ENCODE measurements around the gene ERICH4.

DNA sequence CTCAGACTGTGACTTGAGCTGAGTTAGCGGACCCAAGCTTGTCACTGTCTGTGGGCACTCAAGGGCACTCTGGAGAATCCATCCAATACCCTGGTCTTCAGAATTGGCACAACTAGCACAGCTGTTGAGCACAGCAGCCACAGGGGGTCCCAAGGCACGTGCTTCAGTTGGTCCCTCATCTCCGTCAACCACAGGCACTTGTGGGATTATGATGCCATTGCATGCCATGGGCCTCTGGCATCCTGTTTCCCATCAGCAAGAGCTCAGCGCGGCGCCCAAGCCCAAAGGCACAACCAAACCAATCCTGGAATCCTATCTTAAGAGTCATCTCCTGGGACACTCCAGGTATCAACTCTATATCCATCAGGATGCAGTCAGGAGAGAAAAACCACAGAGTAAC, 12.0 kb upstream of the ERICH4 start:
- TF ChIP-seq, protein P1, sequence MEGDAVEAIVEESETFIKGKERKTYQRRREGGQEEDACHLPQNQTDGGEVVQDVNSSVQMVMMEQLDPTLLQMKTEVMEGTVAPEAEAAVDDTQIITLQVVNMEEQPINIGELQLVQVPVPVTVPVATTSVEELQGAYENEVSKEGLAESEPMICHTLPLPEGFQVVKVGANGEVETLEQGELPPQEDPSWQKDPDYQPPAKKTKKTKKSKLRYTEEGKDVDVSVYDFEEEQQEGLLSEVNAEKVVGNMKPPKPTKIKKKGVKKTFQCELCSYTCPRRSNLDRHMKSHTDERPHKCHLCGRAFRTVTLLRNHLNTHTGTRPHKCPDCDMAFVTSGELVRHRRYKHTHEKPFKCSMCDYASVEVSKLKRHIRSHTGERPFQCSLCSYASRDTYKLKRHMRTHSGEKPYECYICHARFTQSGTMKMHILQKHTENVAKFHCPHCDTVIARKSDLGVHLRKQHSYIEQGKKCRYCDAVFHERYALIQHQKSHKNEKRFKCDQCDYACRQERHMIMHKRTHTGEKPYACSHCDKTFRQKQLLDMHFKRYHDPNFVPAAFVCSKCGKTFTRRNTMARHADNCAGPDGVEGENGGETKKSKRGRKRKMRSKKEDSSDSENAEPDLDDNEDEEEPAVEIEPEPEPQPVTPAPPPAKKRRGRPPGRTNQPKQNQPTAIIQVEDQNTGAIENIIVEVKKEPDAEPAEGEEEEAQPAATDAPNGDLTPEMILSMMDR (IDR thresholded peaks at IDR 0.05; ENCODE audit: borderline replicate concordance, extremely low read depth, low read length, poor library complexity, severe bottlenecking) = no peak
- no peak for TF ChIP-seq EZH2 (IDR thresholded peaks at IDR 0.05; ENCODE audit: borderline replicate concordance, low read depth, low read length, severe bottlenecking)

All from DND-41 (cell line).